Measurements from ENCODE around the gene SAMHD1.

- no peak for TF ChIP-seq GATA2 (IDR thresholded peaks at IDR 0.05; ENCODE audit: low read depth, low read length)
- no peak for TF ChIP-seq GATA3 (IDR thresholded peaks at IDR 0.05; ENCODE audit: low read depth, low read length)
These were observed 89.4 kb downstream of the SAMHD1 start for GRCh38 chr20:36861875-36862801.
